Heart right ventricle (tissue), 16 donors: ENCODE measurements around the gene CTSV. TPM values are rescaled to one million over a fixed set of nuclear protein-coding genes. Genes with fewer than 3 reads are reported as not detected.
"Not testable (repeated sequence)": the region's sequence is repeated elsewhere in the genome, so short reads cannot be mapped to it uniquely, and the experiment has no call there.

Experiments
- ATAC-seq, 8 donors: fragments of 200-7000 bp; cut with Tn5 transposase; one replicate each; pipeline ENCODE4 v1.9.1; 2020; ENCODE audit warnings: mild to moderate bottlenecking in 8 of 8, moderate library complexity in 8 of 8, moderate number of reproducible peaks in 1 of 8
- DNase-seq, 2 donors: peaks; one replicate each; pipeline ENCODE4 v3.0.0-alpha.2; 2020
- H3K27ac ChIP-seq, 10 donors: fragments of 200-600 bp; sonication (generic) in 2 of 10; one replicate each; pipeline versions ENCODE4 v1.5.0 to v1.8.0; 2020 to 2022; ENCODE audit warnings: mild to moderate bottlenecking in 3 of 10
- H3K27me3 ChIP-seq, 7 donors: fragments of 200-600 bp; one replicate each; pipeline ENCODE4 v1.8.0; 2021 to 2022; ENCODE audit warnings: mild to moderate bottlenecking in 2 of 7
- H3K36me3 ChIP-seq, 9 donors: fragments of 200-600 bp; sonication (generic) in 1 of 9; one replicate each; pipeline versions ENCODE4 v1.5.0 to v1.8.0; 2020 to 2022; ENCODE audit warnings: mild to moderate bottlenecking in 2 of 9
- H3K4me1 ChIP-seq, 9 donors: fragments of 200-600 bp; sonication (generic) in 1 of 9; one replicate each; pipeline versions ENCODE4 v1.5.0 to v1.8.0; 2020 to 2022; ENCODE audit warnings: mild to moderate bottlenecking in 4 of 9
- H3K4me3 ChIP-seq, 10 donors: fragments of 200-600 bp; sonication (generic) in 2 of 10; one replicate each; pipeline versions ENCODE4 v1.5.0 to v1.8.0; 2020 to 2022; ENCODE audit warnings: mild to moderate bottlenecking in 7 of 10, moderate library complexity in 2 of 10
- H3K9me3 ChIP-seq, 11 donors: fragments of 200-600 bp in 10 of 11; sonication (generic) in 2 of 11; one replicate each; pipeline versions ENCODE4 v1.5.0 to v1.8.0; 2013 to 2022; ENCODE audit warnings: mild to moderate bottlenecking in 2 of 11, control low read depth in 1 of 11, moderate library complexity in 1 of 11
- CTCF ChIP-seq, 9 donors: fragments of 200-600 bp; sonication (generic) in 2 of 9; IDR thresholded peaks; one replicate each; pipeline versions ENCODE4 v1.5.0 to v1.8.0; 2021 to 2022; ENCODE audit warnings: antibody characterized with exemption in 9 of 9, mild to moderate bottlenecking in 5 of 9, moderate library complexity in 1 of 9
- WGBS, 2 donors: extraction: QIAGEN DNeasy Blood & Tissue Kit; methylation state at CpG; one replicate each; pipeline ENCODE4 v1.1.7; 2013; ENCODE audit warnings: inconsistent platforms in 1 of 2; 5-methylcytosine and 5-hydroxymethylcytosine counted together
- intact Hi-C, 10 donors: fragments of 100-400 bp; cut with DNase I; formaldehyde crosslinking; loops; one replicate each; pipeline versions ENCODE4 v1.11.1 to v1.14.2; 2022
- polyA plus RNA-seq, 2 donors: library from polyadenylated mRNA; stranded (reverse); fragments of 200-250 nt; gene quantifications; one replicate each; pipeline ENCODE4 v1.2.3, GENCODE V29; 2013
- total RNA-seq, 10 donors: library from RNA; stranded (reverse); fragmentation: NEBNext Ultra II Directional in 3 of 10; extraction: Animal tissue kit (Norgen Biotek cat#: 25700) in 3 of 10; gene quantifications; one replicate each; pipeline versions ENCODE4 v1.2.1 to v1.2.4, GENCODE V29; 2021 to 2023
- donor health status: Arrhythmogenic right ventricular cardiomyopathy.
- donor health status: ischemic (EF 13 %, LVEDD 7.1; RV severe dilation, severe dysfunction).
- donor health status: healthy with polysubstance abuse.
- donor health status: DM: no; HTN: yes; CAD: no.
- donor health status: DM: no; HTN: no; CAD: no.
- donor health status: ischemic (EF 25% LVEDD 6.9; RV normal size, moderate dysfunction).
- donor health status: ischemic (EF 25% LVEDD 5.7; RV mildly dilated, moderate dysfunction).
- donor health status: healthy.
- donor health status: DM: yes; HTN: yes; CAD: no.
- donor health status: Ischemic cardiomyopathy.
- donor health status: ischemic (EF 35%, LVEDD 5.7; RV mildly dilated, moderate dysfunction).
- donor health status: nonischemic (EF 11% LVEDD 7.7; RV severe dilation, severe dysfunction).
- donor health status: DM: yes; HTN: yes; CAD: no.
- donor health status: PGD.
- donor health status: ischemic (EF 29% LVEDD 5.4; RV normal size, mild dysfunction).
- donor health status: nonischemic (EF 23%, LVEDD 6.1; RV moderate dilation, normal function).

Gene CTSV
- total and polyA plus RNA-seq, 12 donors: 0.15 to 0.24 (median 0.19) TPM; not detected in 8

GRCh38 chr9:97060796-97061195 is 21.9 kb upstream of the CTSV start:
- 93 to 98% methylated on average over 3 of the region's 3 CpGs for WGBS, 2 donors
- Histone ChIP-seq H3K27me3 (peaks cover 0 to 8% (median 0%) of the 10 kb centered on the region in 7 donors), H3K4me3 (no peak overlapping the region), H3K9me3 (peaks cover 0 to 7% (median 0%) of the 10 kb centered on the region in 11 donors), H3K36me3 (no peaks in the 10 kb centered on the region), H3K27ac (no peak overlapping the region), H3K4me1 (no peaks in the 10 kb centered on the region)
- ATAC-seq (no peak), DNase-seq (no peak)
- intact Hi-C loops: loop anchor here in 1 of 10 donors (1.0 kb wide), 1 partner anchor 27 kb away; no protein-coding TSS in a partner anchor
- no peak for TF ChIP-seq CTCF (IDR thresholded peaks at IDR 0.05)

- Histone ChIP-seq H3K4me3 (no peak overlapping the region), H3K27ac (no peak overlapping the region), H3K4me1 (no peaks in the 10 kb centered on the region), H3K27me3 (peaks cover 0 to 14% (median 4%) of the 10 kb centered on the region in 7 donors), H3K9me3 (no peaks in the 10 kb centered on the region), H3K36me3 (no peaks in the 10 kb centered on the region)
- no peak for TF ChIP-seq CTCF (IDR thresholded peaks at IDR 0.05)
- ATAC-seq: no peak
- WGBS, 2 donors: 74 to 87% methylated on average over 3 of the region's 3 CpGs
- no peak for DNase-seq
- intact Hi-C loops: no loop called here
Measured at GRCh38 chr9:97059626-97060025, 20.7 kb upstream of the CTSV start.

GRCh38 chr9:97057651-97058050 is 18.7 kb upstream of the CTSV start:
- Histone ChIP-seq H3K27ac (no peak overlapping the region), H3K4me1 (no peaks in the 10 kb centered on the region), H3K36me3 (no peaks in the 10 kb centered on the region), H3K9me3 (no peaks in the 10 kb centered on the region), H3K27me3 (peaks cover 0 to 34% (median 19%) of the 10 kb centered on the region in 7 donors), H3K4me3 (no peak overlapping the region)
- intact Hi-C loops: no loop called here
- DNase-seq (no peak), ATAC-seq (no peak)
- WGBS, 2 donors: 94 to 95% methylated on average over 5 of the region's 5 CpGs
- TF ChIP-seq CTCF (IDR thresholded peaks at IDR 0.05): no peak

- H3K4me3 ChIP-seq, H3K9me3 ChIP-seq, H3K4me1 ChIP-seq, H3K27ac ChIP-seq, ATAC-seq, H3K36me3 ChIP-seq, DNase-seq, intact Hi-C loops: not testable (repeated sequence)
- 83 to 85% methylated on average over 11 of the region's 13 CpGs for WGBS, 2 donors
- peaks cover 0 to 39% (median 23%) of the 10 kb centered on the region in 7 donors for H3K27me3 ChIP-seq
Measured at GRCh38 chr9:97055891-97056290, 16.9 kb upstream of the CTSV start.

GRCh38 chr9:97053717-97054116 is 14.8 kb upstream of the CTSV start:
- no peak for TF ChIP-seq CTCF (IDR thresholded peaks at IDR 0.05)
- Histone ChIP-seq H3K27me3 (peaks cover 0 to 43% (median 19%) of the 10 kb centered on the region in 7 donors), H3K4me3 (no peak overlapping the region), H3K27ac (no peak overlapping the region), H3K36me3 (no peaks in the 10 kb centered on the region), H3K9me3 (no peaks in the 10 kb centered on the region), H3K4me1 (no peaks in the 10 kb centered on the region)
- ATAC-seq: no peak
- WGBS, 2 donors: 49 to 60% methylated on average over 3 of the region's 3 CpGs
- no peak for DNase-seq
- intact Hi-C loops: no loop called here
